Stromal cell of bone marrow (primary cell): ENCODE results near the gene LUZP2.
"Not testable (repeated sequence)": the region's sequence is repeated elsewhere in the genome, so short reads cannot be mapped to it uniquely, and the experiment has no call there.

Experiments used
- DNase-seq: peaks from one replicate; pipeline ENCODE4 v3.0.0-alpha.2; 2012; ENCODE audit warnings: low read depth

The LUZP2 gene

GRCh38 chr11:24900960-24901549 lies 404.2 kb downstream of the LUZP2 start:
- DNase-seq = no peak

- DNase-seq = no peak
Observed at GRCh38 chr11:24903555-24903954, 406.7 kb downstream of the LUZP2 start.

DNA sequence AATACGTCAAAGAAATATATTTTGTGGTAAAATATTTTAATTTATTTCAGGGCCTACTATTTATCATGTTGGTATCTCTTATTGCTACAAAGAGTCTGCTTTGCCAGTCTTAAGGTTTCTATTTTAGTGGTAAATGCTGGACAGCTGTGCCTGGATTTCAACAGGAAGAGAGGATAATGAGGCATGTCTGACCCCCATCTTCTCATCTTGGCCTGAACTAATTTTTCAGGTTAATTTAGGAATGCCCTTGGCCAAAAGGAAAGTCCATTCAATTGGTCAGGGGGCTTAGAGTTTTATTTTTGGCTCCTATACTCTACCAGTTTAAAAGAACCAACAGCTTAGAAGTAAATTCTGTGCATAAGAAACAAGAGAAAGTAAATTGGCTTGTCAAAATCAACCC lies 428.2 kb downstream of the LUZP2 start:
- no peak for DNase-seq

DNA sequence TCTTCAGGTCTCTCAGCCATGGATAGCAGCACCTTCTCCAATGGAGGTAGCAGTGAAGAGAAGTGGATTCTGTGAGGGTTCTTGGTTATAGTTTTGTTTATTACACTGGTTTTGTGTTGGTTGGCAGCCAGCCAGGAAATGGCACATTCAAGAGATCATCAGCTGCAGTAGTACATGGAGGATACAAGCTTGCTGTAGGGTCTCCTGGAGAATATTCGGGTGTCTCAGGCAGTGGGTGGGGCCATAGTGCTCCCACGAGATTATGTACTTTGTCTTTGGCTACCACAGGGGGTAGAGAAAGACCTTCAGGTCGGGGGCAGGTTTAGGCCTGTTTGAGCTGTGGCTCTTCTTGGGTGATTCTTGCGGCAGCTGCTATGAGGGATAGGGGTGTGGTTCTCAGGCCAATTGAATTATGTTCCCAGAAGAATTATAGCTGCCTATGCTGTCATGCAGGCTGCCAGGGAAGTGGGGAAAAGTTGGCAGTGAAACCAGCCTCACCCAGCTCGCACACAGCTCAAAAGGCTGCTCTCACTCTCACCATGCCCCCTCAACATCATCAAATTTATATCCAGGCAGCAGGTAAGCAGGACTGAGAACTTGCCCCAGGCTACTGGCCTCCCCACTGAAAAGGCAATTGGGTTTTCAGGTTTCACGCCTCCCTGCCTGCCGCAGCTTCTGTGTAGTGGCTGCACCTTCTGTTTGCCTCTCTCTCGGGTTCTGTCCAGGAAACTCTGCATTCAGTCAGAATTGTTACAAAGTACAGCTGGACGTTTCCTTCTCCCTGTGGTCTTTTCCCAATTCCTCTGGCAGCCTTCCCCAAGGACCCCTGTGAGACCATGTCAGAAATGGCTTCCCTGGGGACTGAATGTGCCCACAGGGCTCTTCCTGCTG lies 435.5 kb downstream of the LUZP2 start:
- no peak for DNase-seq

GRCh38 chr11:24934733-24935439 lies 438.0 kb downstream of the LUZP2 start:
- no peak for DNase-seq

GRCh38 chr11:24944891-24945290 lies 448.0 kb downstream of the LUZP2 start:
- DNase-seq = no peak

DNA sequence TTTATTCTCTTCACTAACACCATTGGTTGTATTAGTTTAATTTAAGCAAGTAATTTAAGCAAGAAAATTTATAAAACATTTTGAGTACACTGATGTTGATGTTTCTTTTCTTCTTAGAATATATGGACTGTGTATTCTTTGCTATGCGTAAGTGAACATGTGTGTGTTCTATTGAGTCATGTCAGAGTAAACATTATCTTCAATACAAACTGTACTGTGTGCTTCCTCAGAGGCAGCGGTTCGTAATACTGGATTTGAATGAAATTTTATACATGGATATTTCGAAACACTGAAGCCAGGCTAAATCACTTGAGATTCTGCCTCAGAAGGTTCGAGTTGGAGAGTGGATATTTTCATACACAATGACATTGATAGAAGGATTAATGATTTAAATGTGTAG lies 452.6 kb downstream of the LUZP2 start:
- DNase-seq = no peak

DNA sequence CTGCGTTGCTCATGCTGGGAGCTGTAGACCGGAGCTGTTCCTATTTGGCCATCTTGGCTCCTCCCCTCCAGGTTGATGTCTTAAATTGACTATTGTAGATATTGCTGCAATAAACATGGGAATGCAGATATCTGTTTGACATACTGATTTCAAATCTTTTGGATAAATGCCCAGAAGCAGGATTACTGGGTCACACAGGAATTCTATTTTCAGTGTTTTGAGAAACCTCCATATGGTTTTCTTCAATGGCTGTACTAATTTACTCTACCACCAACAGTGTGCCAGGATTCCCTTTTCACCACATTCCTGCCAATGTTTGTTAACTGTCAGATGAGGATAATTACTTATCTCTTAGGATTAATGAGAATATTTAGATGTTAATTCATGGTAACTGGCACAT lies 467.0 kb downstream of the LUZP2 start:
- DNase-seq = no peak

DNA sequence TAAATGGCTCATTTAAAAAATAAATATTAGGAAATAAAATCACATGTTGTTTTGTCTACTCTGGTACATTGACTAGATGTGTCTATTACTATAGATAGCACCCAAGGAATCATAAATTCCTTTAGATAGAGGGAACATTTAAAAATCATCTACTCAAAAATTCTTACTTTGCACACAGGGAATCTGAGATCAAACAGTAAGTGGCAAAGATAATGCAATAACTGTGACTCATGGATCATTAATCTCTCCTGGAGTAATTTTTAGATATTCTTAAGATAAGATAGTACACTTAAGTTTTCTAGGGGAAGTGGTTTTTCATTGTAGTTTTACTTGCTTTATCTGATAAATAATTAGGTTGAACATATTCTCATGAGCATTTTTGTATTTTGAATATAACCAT lies 468.9 kb downstream of the LUZP2 start:
- DNase-seq = no peak

- not testable (repeated sequence) for DNase-seq
Observed at GRCh38 chr11:24993903-24994302, 497.1 kb downstream of the LUZP2 start.

GRCh38 chr11:24999929-25000328 lies 503.1 kb downstream of the LUZP2 start:
- not testable (repeated sequence) for DNase-seq

DNA sequence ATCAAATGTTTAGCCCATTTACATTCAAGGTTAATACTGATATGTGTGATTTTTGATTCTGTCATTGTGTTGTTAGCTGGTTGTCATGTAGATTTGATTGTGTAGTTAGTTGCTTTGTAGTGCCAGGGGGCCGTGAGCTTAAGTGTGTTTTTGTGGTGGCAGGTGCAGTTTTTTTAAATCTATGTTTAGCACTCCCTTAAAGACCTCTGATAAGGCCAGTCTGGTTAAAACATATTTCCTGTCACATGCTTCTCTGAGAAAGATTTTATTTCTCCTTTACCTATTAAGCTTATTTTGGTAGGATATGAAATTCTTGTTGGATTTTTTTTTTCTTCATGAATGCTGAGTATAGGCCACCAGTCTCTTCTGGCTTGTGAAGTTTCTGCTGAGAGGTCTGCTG lies 540.6 kb downstream of the LUZP2 start:
- no peak for DNase-seq

DNA sequence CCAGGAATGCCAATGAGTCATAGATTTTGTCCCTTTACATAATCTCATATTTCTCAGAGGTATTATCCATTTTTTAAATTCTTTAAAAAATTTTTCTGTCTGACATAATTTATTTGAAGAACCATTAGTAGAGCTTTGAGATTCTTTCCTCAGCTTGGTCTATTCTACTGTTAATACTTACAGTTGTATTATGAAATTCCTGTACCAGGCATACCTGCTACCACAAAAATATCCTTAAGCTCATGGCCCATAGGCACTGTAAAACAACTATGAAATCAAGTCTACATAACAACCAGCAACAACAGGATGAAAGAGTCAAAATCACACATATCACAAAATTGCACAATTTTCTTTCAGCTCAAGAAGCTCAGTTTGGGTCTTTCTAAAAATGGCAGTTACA lies 541.3 kb downstream of the LUZP2 start:
- DNase-seq = no peak

GRCh38 chr11:25039165-25039564 lies 542.3 kb downstream of the LUZP2 start:
- no peak for DNase-seq

DNA sequence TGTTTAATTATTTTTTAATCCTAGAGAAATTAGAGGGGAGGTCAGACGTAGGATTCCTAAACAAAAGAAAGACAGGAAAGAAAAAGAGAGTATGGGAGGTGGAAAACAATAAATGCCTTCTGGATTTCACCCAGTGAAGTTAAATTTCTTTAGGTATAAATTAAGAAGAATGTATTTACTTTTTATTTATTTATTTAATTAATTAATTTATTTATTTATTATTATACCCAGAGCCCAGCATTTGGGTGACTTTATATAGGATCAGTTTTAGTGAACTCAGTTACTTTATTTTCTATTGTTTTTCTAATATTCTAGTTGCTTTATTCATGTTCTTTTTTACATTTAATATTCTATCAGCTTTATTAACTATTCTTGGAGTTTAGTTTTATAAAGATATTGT lies 551.8 kb downstream of the LUZP2 start:
- no peak for DNase-seq

- no peak for DNase-seq
Observed at GRCh38 chr11:25052844-25053243, 556.0 kb downstream of the LUZP2 start.

- DNase-seq = no peak
Observed at GRCh38 chr11:25057861-25058260, 561.0 kb downstream of the LUZP2 start.

GRCh38 chr11:25065746-25066145 lies 568.9 kb downstream of the LUZP2 start:
- no peak for DNase-seq

GRCh38 chr11:25066706-25067105 lies 569.9 kb downstream of the LUZP2 start:
- DNase-seq = no peak

DNA sequence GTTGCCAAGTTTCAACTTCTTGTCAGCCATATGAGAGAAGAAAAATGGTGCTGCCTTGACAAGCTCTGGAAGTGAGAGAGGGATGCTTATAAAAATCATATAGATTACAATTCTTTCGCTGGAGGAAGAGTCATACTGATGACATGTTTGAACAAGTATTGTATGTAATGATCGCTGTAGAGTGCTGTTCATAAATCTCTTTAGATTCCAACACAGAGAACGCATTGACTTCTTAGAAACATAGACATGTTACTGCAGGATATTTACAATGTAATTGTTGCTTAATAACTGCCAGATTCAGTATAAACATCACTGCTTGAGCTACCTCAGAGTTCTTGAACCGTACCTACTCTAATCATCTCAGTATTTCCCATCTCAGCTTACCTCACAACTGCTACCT lies 571.6 kb downstream of the LUZP2 start:
- no peak for DNase-seq

GRCh38 chr11:25094085-25094802 lies 597.4 kb downstream of the LUZP2 start:
- no peak for DNase-seq

DNA sequence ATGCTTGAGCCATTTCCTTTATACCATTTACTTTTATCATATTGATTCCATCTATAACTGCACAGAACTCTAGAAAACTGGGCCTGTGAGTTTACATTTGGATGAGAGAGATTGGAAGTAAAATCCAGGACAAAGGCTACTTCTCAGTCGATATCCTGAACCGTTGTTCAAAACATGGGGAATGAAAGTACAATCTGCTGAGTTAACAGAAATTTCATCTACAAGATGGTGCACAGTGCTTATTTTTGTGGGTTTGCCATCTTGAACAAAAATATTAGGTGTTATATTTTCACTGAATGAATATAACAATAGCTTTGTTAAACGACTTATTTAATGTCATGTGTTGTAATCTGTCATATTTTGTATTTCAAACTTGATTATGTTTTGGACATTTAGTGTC lies 622.6 kb downstream of the LUZP2 start:
- no peak for DNase-seq
